H1 (cell line): Measurements from ENCODE around the gene LTC4S. TPM values are rescaled to one million over a fixed set of nuclear protein-coding genes. Genes with fewer than 3 reads are reported as not detected.

Experiments
- CTCF ChIA-PET: fragments of 300-600 bp; sonication (Branson Sonifier 250); formaldehyde crosslinking; loops from one replicate; lab custom pipeline; 2021; ENCODE audit not compliant: partially characterized antibody; lab: Charles Lee
- POLR2A ChIA-PET: fragments of 300-600 bp; sonication (Branson Sonifier 250); formaldehyde crosslinking; loops from one replicate; lab custom pipeline; 2021; ENCODE audit warnings: inconsistent platforms; ENCODE audit not compliant: partially characterized antibody; lab: Charles Lee
- DNase-seq, 2 experiments: peaks; one replicate each; pipeline versions ENCODE4 v3.0.0 to v3.0.0-alpha.2; 2010 to 2022; ENCODE audit warnings: low spot score in 2 of 2, low read depth in 1 of 2, mixed read lengths in 1 of 2
- FAIRE-seq: peaks from 2 replicates; lab custom pipeline; 2011; peaks lifted over from hg19 to GRCh38; lab: Jason Lieb, UNC
- H2AFZ ChIP-seq: 2 replicates; pipeline ENCODE4 v1.8.1; 2012; ENCODE audit warnings: low read length, inconsistent platforms
- H2AK5ac ChIP-seq: 2 replicates; pipeline ENCODE4 v1.6.1; 2013; ENCODE audit warnings: low read depth, low read length
- H2BK120ac ChIP-seq: replicated peaks from 2 replicates; pipeline ENCODE3; 2013; ENCODE audit warnings: low read depth, low read length, inconsistent platforms
- H2BK12ac ChIP-seq: 2 replicates; pipeline ENCODE4 v1.6.1; 2013; ENCODE audit warnings: low read depth, low read length
- H2BK15ac ChIP-seq: 2 replicates; pipeline ENCODE4 v1.6.1; 2013; ENCODE audit warnings: low read length
- H2BK20ac ChIP-seq: 2 replicates; pipeline ENCODE4 v1.6.1; 2013; ENCODE audit warnings: low read length
- H2BK5ac ChIP-seq: 2 replicates; pipeline ENCODE4 v1.6.1; 2013; ENCODE audit warnings: low read depth, low read length
- H3K14ac ChIP-seq: 2 replicates; pipeline ENCODE4 v1.6.1; 2013; ENCODE audit warnings: inconsistent platforms; ENCODE audit not compliant: insufficient read length
- H3K18ac ChIP-seq: 2 replicates; pipeline ENCODE4 v1.6.1; 2013; ENCODE audit warnings: low read length; ENCODE audit errors: extremely low read depth
- H3K23ac ChIP-seq: 2 replicates; pipeline ENCODE4 v1.6.1; 2013; ENCODE audit warnings: inconsistent platforms; ENCODE audit not compliant: insufficient read length
- H3K23me2 ChIP-seq: 2 replicates; pipeline ENCODE4 v1.6.1; 2013; ENCODE audit warnings: low read depth, low read length
- H3K27ac ChIP-seq: 2 replicates; pipeline ENCODE4 v1.6.1; 2011; ENCODE audit warnings: low read depth, low read length, inconsistent platforms
- H3K27me3 ChIP-seq, 4 experiments: replicated peaks in 1 of 4; 1 replicate in 1 of 4; 2 replicates in 3 of 4; pipeline versions ENCODE4 v1.6.1 to v1.8.1; 2011 to 2013; ENCODE audit warnings: low read length in 3 of 4, mild to moderate bottlenecking in 3 of 4, inconsistent platforms in 2 of 4, mixed read lengths in 2 of 4, moderate library complexity in 1 of 4; ENCODE audit not compliant: control insufficient read depth in 3 of 4, insufficient read depth in 3 of 4; ENCODE audit errors: extremely low read depth in 1 of 4
- H3K36me3 ChIP-seq, 4 experiments: 2 replicates each; pipeline versions ENCODE4 v1.6.1 to v1.8.1; 2011 to 2013; ENCODE audit warnings: mild to moderate bottlenecking in 4 of 4, low read length in 3 of 4, moderate library complexity in 2 of 4, control low read depth in 1 of 4, inconsistent platforms in 1 of 4; ENCODE audit not compliant: insufficient read depth in 4 of 4, control insufficient read depth in 2 of 4
- H3K4ac ChIP-seq: replicated peaks from 2 replicates; pipeline ENCODE3; 2013; ENCODE audit warnings: low read length, low read depth, mixed read lengths, inconsistent platforms; ENCODE audit not compliant: insufficient read length
- H3K4me1 ChIP-seq, 4 experiments: replicated peaks in 1 of 4; 1 replicate in 1 of 4; 2 replicates in 3 of 4; pipeline versions ENCODE4 v1.6.1 to v1.8.1; 2011 to 2013; ENCODE audit warnings: low read length in 3 of 4, inconsistent platforms in 2 of 4, mixed read lengths in 1 of 4; ENCODE audit not compliant: insufficient read depth in 4 of 4, control insufficient read depth in 3 of 4
- H3K4me2 ChIP-seq, 2 experiments: 2 replicates each; pipeline versions ENCODE4 v1.6.1 to v1.8.1; 2011 to 2013; ENCODE audit warnings: low read depth in 2 of 2, low read length in 2 of 2, control low read depth in 1 of 2, inconsistent platforms in 1 of 2, mild to moderate bottlenecking in 1 of 2; ENCODE audit not compliant: insufficient read depth in 1 of 2
- H3K4me3 ChIP-seq, 4 experiments: fragments of 200-600, 300-600 bp in 1 of 4; sonication (generic), shearing (Covaris generic), sonication (Bioruptor Twin) in 1 of 4; 2 replicates each; pipeline versions ENCODE4 v1.5.1 to v1.8.1; 2011 to 2016; ENCODE audit warnings: low read length in 4 of 4, low read depth in 3 of 4, control low read depth in 2 of 4, inconsistent platforms in 2 of 4, mild to moderate bottlenecking in 2 of 4, mixed read lengths in 1 of 4, moderate library complexity in 1 of 4; ENCODE audit not compliant: insufficient read depth in 2 of 4; ENCODE audit errors: extremely low read depth in 1 of 4
- H3K56ac ChIP-seq: replicated peaks from 2 replicates; pipeline ENCODE3; 2013; ENCODE audit warnings: low read depth, mild to moderate bottlenecking, mixed read lengths, low read length, inconsistent platforms; ENCODE audit not compliant: insufficient read length
- H3K79me1 ChIP-seq: 2 replicates; pipeline ENCODE4 v1.6.1; 2013; ENCODE audit warnings: low read depth, low read length, control low read depth
- H3K79me2 ChIP-seq, 2 experiments: 2 replicates each; pipeline versions ENCODE4 v1.6.1 to v1.8.1; 2012 to 2013; ENCODE audit warnings: low read length in 2 of 2, mild to moderate bottlenecking in 2 of 2, inconsistent platforms in 1 of 2; ENCODE audit not compliant: insufficient read depth in 2 of 2, control insufficient read depth in 1 of 2
- H3K9ac ChIP-seq, 4 experiments: replicated peaks in 1 of 4; 1 replicate in 1 of 4; 2 replicates in 3 of 4; pipeline versions ENCODE4 v1.6.1 to v1.8.1; 2011 to 2013; ENCODE audit warnings: low read depth in 3 of 4, low read length in 3 of 4, control low read depth in 2 of 4, mild to moderate bottlenecking in 2 of 4, moderate library complexity in 2 of 4, inconsistent platforms in 1 of 4; ENCODE audit errors: extremely low read depth in 1 of 4
- H3K9me3 ChIP-seq, 2 experiments: 2 replicates each; pipeline versions ENCODE4 v1.6.1 to v1.8.1; 2012 to 2013; ENCODE audit warnings: mild to moderate bottlenecking in 2 of 2, moderate library complexity in 2 of 2, control low read depth in 1 of 2, inconsistent platforms in 1 of 2, low read depth in 1 of 2, low read length in 1 of 2, mixed read lengths in 1 of 2; ENCODE audit not compliant: insufficient read depth in 2 of 2
- H4K20me1 ChIP-seq, 2 experiments: replicated peaks in 1 of 2; 2 replicates each; pipeline versions ENCODE3 to v1.8.1; 2011 to 2013; ENCODE audit warnings: inconsistent platforms in 2 of 2, low read length in 2 of 2, mild to moderate bottlenecking in 1 of 2; ENCODE audit not compliant: insufficient read depth in 2 of 2, control insufficient read depth in 1 of 2
- H4K5ac ChIP-seq: 2 replicates; pipeline ENCODE4 v1.6.1; 2013; ENCODE audit warnings: low read length, low read depth, mixed read lengths, inconsistent platforms; ENCODE audit not compliant: insufficient read length
- H4K8ac ChIP-seq: 2 replicates; pipeline ENCODE4 v1.8.0; 2013; ENCODE audit warnings: mild to moderate bottlenecking, moderate library complexity, low read length, inconsistent platforms; ENCODE audit not compliant: insufficient read depth; ENCODE audit errors: extremely low read depth
- H4K91ac ChIP-seq: replicated peaks from 2 replicates; pipeline ENCODE3; 2013; ENCODE audit warnings: low read length, mixed read lengths, inconsistent platforms; ENCODE audit not compliant: insufficient read length
- KDM1A ChIP-seq: fragments of 200-600, 300-600 bp; sonication (generic); IDR thresholded peaks from 2 replicates; pipeline ENCODE4 v1.7.1; 2016; ENCODE audit warnings: mild to moderate bottlenecking, low read length, borderline replicate concordance
- PHF8 ChIP-seq: fragments of 200-600 bp; sonication (generic); conservative IDR thresholded peaks from 2 replicates; pipeline ENCODE4 v1.7.1; 2012; ENCODE audit warnings: low read depth, mild to moderate bottlenecking, inconsistent platforms, low read length, moderate library complexity
- RAD21 ChIP-seq, 2 experiments: IDR thresholded peaks in 1 of 2; conservative IDR thresholded peaks in 1 of 2; 2 replicates each; pipeline ENCODE4 v1.6.1; 2011; ENCODE audit warnings: low read depth in 2 of 2, low read length in 2 of 2, improper control_type of control experiment in 1 of 2, inconsistent platforms in 1 of 2, mild to moderate bottlenecking in 1 of 2, moderate library complexity in 1 of 2
- TBP ChIP-seq: IDR thresholded peaks from 2 replicates; pipeline ENCODE4 v1.6.1; 2011; ENCODE audit warnings: low read depth, low read length, improper control_type of control experiment
- TCF12 ChIP-seq: IDR thresholded peaks from 2 replicates; pipeline ENCODE4 v1.6.1; 2011; ENCODE audit warnings: low read depth, mild to moderate bottlenecking, low read length
- WGBS, 2 experiments: shearing (Covaris generic) in 1 of 2; methylation state at CpG; one replicate each; pipeline versions ENCODE4 v1.1.6 to v1.1.7; 2013 to 2015; ENCODE audit warnings: low lambda C conversion rate in 2 of 2, mixed read lengths in 2 of 2, inconsistent platforms in 1 of 2, low coverage in 1 of 2, missing lambda C conversion rate in 1 of 2; ENCODE audit not compliant: insufficient replicate concordance in 2 of 2, insufficient coverage in 1 of 2, insufficient read length in 1 of 2; ENCODE audit errors: extremely low coverage in 1 of 2, missing lambda C conversion rate in 1 of 2; 5-methylcytosine and 5-hydroxymethylcytosine counted together
- polyA plus RNA-seq, 7 experiments: library from polyadenylated mRNA; depleted of rRNA in 3 of 7; stranded (reverse) in 5 of 7; unstranded in 2 of 7; fragments of >200 nt in 5 of 7; fragments of 200-250 nt in 2 of 7; gene quantifications; 1 replicate in 5 of 7; 2 replicates in 1 of 7; 4 replicates in 1 of 7; pipeline versions ENCODE4 v1.2.1 to v1.2.3, GENCODE V29; 2011 to 2013; ENCODE audit warnings: missing spikeins in 2 of 7, mixed read lengths in 2 of 7
- total RNA-seq: library from RNA; stranded (reverse); fragmentation: NEBNext Ultra II Directional; extraction: Animal tissue kit (Norgen Biotek cat#: 25700); gene quantifications from 2 replicates; pipeline ENCODE4 v1.2.1, GENCODE V29; 2021
- TF ChIP-seq, protein P1 (sequence below), 3 experiments: IDR thresholded peaks; 1 replicate in 2 of 3; 2 replicates in 1 of 3; pipeline versions ENCODE4 v1.5.1 to v1.6.1; 2011; ENCODE audit warnings: low read length in 3 of 3, mild to moderate bottlenecking in 3 of 3, inconsistent platforms in 2 of 3, low read depth in 1 of 3, moderate library complexity in 1 of 3; ENCODE audit not compliant: insufficient read depth in 1 of 3; ENCODE audit errors: control extremely low read depth in 1 of 3

Gene LTC4S
- total and polyA plus RNA-seq, 2 of the 8 experiments (the other 6 are each of a cell fraction or from before 2014, with no cell fraction given): 2.2 to 3.7 TPM

GRCh38 chr5:179768326-179769085, 25.3 kb upstream of the LTC4S start:
- no peaks in the 10 kb centered on the region for H3K27me3 ChIP-seq
- H3K9me3 ChIP-seq: no peaks in the 10 kb centered on the region
- no peak overlapping the region for H2AK5ac ChIP-seq
- no peak overlapping the region for H3K4me2 ChIP-seq
- H2AFZ ChIP-seq: no peak overlapping the region
- H3K4me3 ChIP-seq: no peak overlapping the region
- FAIRE-seq: no peak
- H2BK12ac ChIP-seq: no peak overlapping the region
- H3K79me1 ChIP-seq: peaks cover 11% of the 10 kb centered on the region
- H2BK15ac ChIP-seq: no peak overlapping the region
- H4K8ac ChIP-seq: no peak overlapping the region
- no peak overlapping the region for H3K56ac ChIP-seq
- CTCF ChIA-PET: interaction anchor here (0.6 to 6.0 kb wide), 16 partner anchors 8 to 625 kb away, joined by 3 to 53 read pairs (median 4); partner anchors contain the start of gene LTC4S
- H3K23ac ChIP-seq: no peak overlapping the region
- H3K18ac ChIP-seq: no peak overlapping the region
- DNase-seq: no peak
- 93% methylated on average over 18 of the region's 18 CpGs; no CpG with 5 or more reads in 1 of the 2 experiments for WGBS, 2 experiments
- H3K9ac ChIP-seq: no peak overlapping the region
- H3K4me1 ChIP-seq: peaks cover under 1 to 8% (median 1%) of the 10 kb centered on the region in 4 experiments; a peak in 5 of 7 replicates
- no peak overlapping the region for H3K14ac ChIP-seq
- no peak overlapping the region for H3K27ac ChIP-seq
- TF ChIP-seq KDM1A (no peak), TBP (0 out of 2 replicates have a peak, but pooled peaks have one; percentile 30), RAD21 (IDR thresholded peaks at IDR 0.05 in 1 of 2, conservative IDR thresholded peaks at IDR 0.05 in 1 of 2; ENCODE audit: low read depth in 2 of 2, low read length in 2 of 2) (peak; percentile 19 to 48; a peak in 2 of 4 replicates), PHF8 (no peak), TCF12 (no peak)
- TF ChIP-seq, protein P1, sequence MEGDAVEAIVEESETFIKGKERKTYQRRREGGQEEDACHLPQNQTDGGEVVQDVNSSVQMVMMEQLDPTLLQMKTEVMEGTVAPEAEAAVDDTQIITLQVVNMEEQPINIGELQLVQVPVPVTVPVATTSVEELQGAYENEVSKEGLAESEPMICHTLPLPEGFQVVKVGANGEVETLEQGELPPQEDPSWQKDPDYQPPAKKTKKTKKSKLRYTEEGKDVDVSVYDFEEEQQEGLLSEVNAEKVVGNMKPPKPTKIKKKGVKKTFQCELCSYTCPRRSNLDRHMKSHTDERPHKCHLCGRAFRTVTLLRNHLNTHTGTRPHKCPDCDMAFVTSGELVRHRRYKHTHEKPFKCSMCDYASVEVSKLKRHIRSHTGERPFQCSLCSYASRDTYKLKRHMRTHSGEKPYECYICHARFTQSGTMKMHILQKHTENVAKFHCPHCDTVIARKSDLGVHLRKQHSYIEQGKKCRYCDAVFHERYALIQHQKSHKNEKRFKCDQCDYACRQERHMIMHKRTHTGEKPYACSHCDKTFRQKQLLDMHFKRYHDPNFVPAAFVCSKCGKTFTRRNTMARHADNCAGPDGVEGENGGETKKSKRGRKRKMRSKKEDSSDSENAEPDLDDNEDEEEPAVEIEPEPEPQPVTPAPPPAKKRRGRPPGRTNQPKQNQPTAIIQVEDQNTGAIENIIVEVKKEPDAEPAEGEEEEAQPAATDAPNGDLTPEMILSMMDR (IDR thresholded peaks at IDR 0.05; ENCODE audit: control extremely low read depth in 1 of 3, insufficient read depth in 1 of 3, low read depth in 1 of 3, low read length in 3 of 3): peak; percentile 55 to 67 (median 57)
- no peak overlapping the region for H4K5ac ChIP-seq
- H2BK20ac ChIP-seq: no peak overlapping the region
- POLR2A ChIA-PET: interaction anchor here (1.6 to 2.5 kb wide), 4 partner anchors 9 to 150 kb away, joined by 3 to 10 read pairs (median 6); partner anchors contain the start of gene MAML1
- no peak overlapping the region for H2BK120ac ChIP-seq
- H4K20me1 ChIP-seq: peaks cover 8 to 21% of the 10 kb centered on the region in 2 experiments
- H2BK5ac ChIP-seq: no peak overlapping the region
- no peaks in the 10 kb centered on the region for H3K23me2 ChIP-seq
- H4K91ac ChIP-seq: no peak overlapping the region
- peaks cover 25 to 63% (median 47%) of the 10 kb centered on the region in 4 experiments for H3K36me3 ChIP-seq
- no peak overlapping the region for H3K4ac ChIP-seq
- H3K79me2 ChIP-seq: peaks cover 0 to 43% of the 10 kb centered on the region in 2 experiments; a peak in 2 of 4 replicates
